H1 (cell line): ENCODE data around the gene BUD13. TPM values are rescaled to one million over a fixed set of nuclear protein-coding genes. Genes with fewer than 3 reads are reported as not detected.

Experiments used
- CTCF ChIA-PET: fragments of 300-600 bp; sonication (Branson Sonifier 250); formaldehyde crosslinking; loops from one replicate; lab custom pipeline; 2021; ENCODE audit not compliant: partially characterized antibody; lab: Charles Lee
- POLR2A ChIA-PET: fragments of 300-600 bp; sonication (Branson Sonifier 250); formaldehyde crosslinking; loops from one replicate; lab custom pipeline; 2021; ENCODE audit warnings: inconsistent platforms; ENCODE audit not compliant: partially characterized antibody; lab: Charles Lee
- DNase-seq, 2 experiments: peaks; one replicate each; pipeline versions ENCODE4 v3.0.0 to v3.0.0-alpha.2; 2010 to 2022; ENCODE audit warnings: low spot score in 2 of 2, low read depth in 1 of 2, mixed read lengths in 1 of 2
- FAIRE-seq: peaks from 2 replicates; lab custom pipeline; 2011; peaks lifted over from hg19 to GRCh38; lab: Jason Lieb, UNC
- H2AFZ ChIP-seq: 2 replicates; pipeline ENCODE4 v1.8.1; 2012; ENCODE audit warnings: low read length, inconsistent platforms
- H2AK5ac ChIP-seq: 2 replicates; pipeline ENCODE4 v1.6.1; 2013; ENCODE audit warnings: low read depth, low read length
- H2BK120ac ChIP-seq: replicated peaks from 2 replicates; pipeline ENCODE3; 2013; ENCODE audit warnings: low read depth, low read length, inconsistent platforms
- H2BK12ac ChIP-seq: 2 replicates; pipeline ENCODE4 v1.6.1; 2013; ENCODE audit warnings: low read depth, low read length
- H2BK15ac ChIP-seq: 2 replicates; pipeline ENCODE4 v1.6.1; 2013; ENCODE audit warnings: low read length
- H2BK20ac ChIP-seq: 2 replicates; pipeline ENCODE4 v1.6.1; 2013; ENCODE audit warnings: low read length
- H2BK5ac ChIP-seq: 2 replicates; pipeline ENCODE4 v1.6.1; 2013; ENCODE audit warnings: low read depth, low read length
- H3K14ac ChIP-seq: 2 replicates; pipeline ENCODE4 v1.6.1; 2013; ENCODE audit warnings: inconsistent platforms; ENCODE audit not compliant: insufficient read length
- H3K18ac ChIP-seq: 2 replicates; pipeline ENCODE4 v1.6.1; 2013; ENCODE audit warnings: low read length; ENCODE audit errors: extremely low read depth
- H3K23ac ChIP-seq: 2 replicates; pipeline ENCODE4 v1.6.1; 2013; ENCODE audit warnings: inconsistent platforms; ENCODE audit not compliant: insufficient read length
- H3K23me2 ChIP-seq: 2 replicates; pipeline ENCODE4 v1.6.1; 2013; ENCODE audit warnings: low read depth, low read length
- H3K27ac ChIP-seq: 2 replicates; pipeline ENCODE4 v1.6.1; 2011; ENCODE audit warnings: low read depth, low read length, inconsistent platforms
- H3K27me3 ChIP-seq, 4 experiments: replicated peaks in 1 of 4; 1 replicate in 1 of 4; 2 replicates in 3 of 4; pipeline versions ENCODE4 v1.6.1 to v1.8.1; 2011 to 2013; ENCODE audit warnings: low read length in 3 of 4, mild to moderate bottlenecking in 3 of 4, inconsistent platforms in 2 of 4, mixed read lengths in 2 of 4, moderate library complexity in 1 of 4; ENCODE audit not compliant: control insufficient read depth in 3 of 4, insufficient read depth in 3 of 4; ENCODE audit errors: extremely low read depth in 1 of 4
- H3K36me3 ChIP-seq, 4 experiments: 2 replicates each; pipeline versions ENCODE4 v1.6.1 to v1.8.1; 2011 to 2013; ENCODE audit warnings: mild to moderate bottlenecking in 4 of 4, low read length in 3 of 4, moderate library complexity in 2 of 4, control low read depth in 1 of 4, inconsistent platforms in 1 of 4; ENCODE audit not compliant: insufficient read depth in 4 of 4, control insufficient read depth in 2 of 4
- H3K4ac ChIP-seq: replicated peaks from 2 replicates; pipeline ENCODE3; 2013; ENCODE audit warnings: low read length, low read depth, mixed read lengths, inconsistent platforms; ENCODE audit not compliant: insufficient read length
- H3K4me1 ChIP-seq, 4 experiments: replicated peaks in 1 of 4; 1 replicate in 1 of 4; 2 replicates in 3 of 4; pipeline versions ENCODE4 v1.6.1 to v1.8.1; 2011 to 2013; ENCODE audit warnings: low read length in 3 of 4, inconsistent platforms in 2 of 4, mixed read lengths in 1 of 4; ENCODE audit not compliant: insufficient read depth in 4 of 4, control insufficient read depth in 3 of 4
- H3K4me2 ChIP-seq, 2 experiments: 2 replicates each; pipeline versions ENCODE4 v1.6.1 to v1.8.1; 2011 to 2013; ENCODE audit warnings: low read depth in 2 of 2, low read length in 2 of 2, control low read depth in 1 of 2, inconsistent platforms in 1 of 2, mild to moderate bottlenecking in 1 of 2; ENCODE audit not compliant: insufficient read depth in 1 of 2
- H3K4me3 ChIP-seq, 4 experiments: fragments of 200-600, 300-600 bp in 1 of 4; sonication (generic), shearing (Covaris generic), sonication (Bioruptor Twin) in 1 of 4; 2 replicates each; pipeline versions ENCODE4 v1.5.1 to v1.8.1; 2011 to 2016; ENCODE audit warnings: low read length in 4 of 4, low read depth in 3 of 4, control low read depth in 2 of 4, inconsistent platforms in 2 of 4, mild to moderate bottlenecking in 2 of 4, mixed read lengths in 1 of 4, moderate library complexity in 1 of 4; ENCODE audit not compliant: insufficient read depth in 2 of 4; ENCODE audit errors: extremely low read depth in 1 of 4
- H3K56ac ChIP-seq: replicated peaks from 2 replicates; pipeline ENCODE3; 2013; ENCODE audit warnings: low read depth, mild to moderate bottlenecking, mixed read lengths, low read length, inconsistent platforms; ENCODE audit not compliant: insufficient read length
- H3K79me1 ChIP-seq: 2 replicates; pipeline ENCODE4 v1.6.1; 2013; ENCODE audit warnings: low read depth, low read length, control low read depth
- H3K79me2 ChIP-seq, 2 experiments: 2 replicates each; pipeline versions ENCODE4 v1.6.1 to v1.8.1; 2012 to 2013; ENCODE audit warnings: low read length in 2 of 2, mild to moderate bottlenecking in 2 of 2, inconsistent platforms in 1 of 2; ENCODE audit not compliant: insufficient read depth in 2 of 2, control insufficient read depth in 1 of 2
- H3K9ac ChIP-seq, 4 experiments: replicated peaks in 1 of 4; 1 replicate in 1 of 4; 2 replicates in 3 of 4; pipeline versions ENCODE4 v1.6.1 to v1.8.1; 2011 to 2013; ENCODE audit warnings: low read depth in 3 of 4, low read length in 3 of 4, control low read depth in 2 of 4, mild to moderate bottlenecking in 2 of 4, moderate library complexity in 2 of 4, inconsistent platforms in 1 of 4; ENCODE audit errors: extremely low read depth in 1 of 4
- H3K9me3 ChIP-seq, 2 experiments: 2 replicates each; pipeline versions ENCODE4 v1.6.1 to v1.8.1; 2012 to 2013; ENCODE audit warnings: mild to moderate bottlenecking in 2 of 2, moderate library complexity in 2 of 2, control low read depth in 1 of 2, inconsistent platforms in 1 of 2, low read depth in 1 of 2, low read length in 1 of 2, mixed read lengths in 1 of 2; ENCODE audit not compliant: insufficient read depth in 2 of 2
- H4K20me1 ChIP-seq, 2 experiments: replicated peaks in 1 of 2; 2 replicates each; pipeline versions ENCODE3 to v1.8.1; 2011 to 2013; ENCODE audit warnings: inconsistent platforms in 2 of 2, low read length in 2 of 2, mild to moderate bottlenecking in 1 of 2; ENCODE audit not compliant: insufficient read depth in 2 of 2, control insufficient read depth in 1 of 2
- H4K5ac ChIP-seq: 2 replicates; pipeline ENCODE4 v1.6.1; 2013; ENCODE audit warnings: low read length, low read depth, mixed read lengths, inconsistent platforms; ENCODE audit not compliant: insufficient read length
- H4K8ac ChIP-seq: 2 replicates; pipeline ENCODE4 v1.8.0; 2013; ENCODE audit warnings: mild to moderate bottlenecking, moderate library complexity, low read length, inconsistent platforms; ENCODE audit not compliant: insufficient read depth; ENCODE audit errors: extremely low read depth
- H4K91ac ChIP-seq: replicated peaks from 2 replicates; pipeline ENCODE3; 2013; ENCODE audit warnings: low read length, mixed read lengths, inconsistent platforms; ENCODE audit not compliant: insufficient read length
- BRCA1 ChIP-seq: IDR thresholded peaks from 2 replicates; pipeline ENCODE4 v1.6.1; 2012; ENCODE audit warnings: low read depth, low read length, improper control_type of control experiment
- CEBPB ChIP-seq: IDR thresholded peaks from 2 replicates; pipeline ENCODE4 v1.6.1; 2012; ENCODE audit warnings: low read depth, low read length
- CTBP2 ChIP-seq: IDR thresholded peaks from 2 replicates; pipeline ENCODE4 v1.7.0; 2011; ENCODE audit warnings: borderline replicate concordance, mild to moderate bottlenecking, moderate library complexity, mixed read lengths, low read length; ENCODE audit not compliant: insufficient read depth, insufficient read length
- FOSL1 ChIP-seq: IDR thresholded peaks from 2 replicates; pipeline ENCODE4 v1.6.1; 2011; ENCODE audit warnings: mild to moderate bottlenecking, low read depth, low read length, moderate library complexity; ENCODE audit not compliant: insufficient read depth
- GTF2F1 ChIP-seq: IDR thresholded peaks from 2 replicates; pipeline ENCODE4 v1.6.1; 2012; ENCODE audit warnings: low read depth, low read length, improper control_type of control experiment, borderline replicate concordance
- KDM1A ChIP-seq: fragments of 200-600, 300-600 bp; sonication (generic); IDR thresholded peaks from 2 replicates; pipeline ENCODE4 v1.7.1; 2016; ENCODE audit warnings: mild to moderate bottlenecking, low read length, borderline replicate concordance
- KDM4A ChIP-seq: IDR thresholded peaks from one replicate; pipeline ENCODE4 v1.7.1; 2012; ENCODE audit warnings: low read depth, mild to moderate bottlenecking, moderate library complexity, low read length, inconsistent platforms; ENCODE audit not compliant: severe bottlenecking
- KDM5A ChIP-seq: fragments of 200-600 bp; IDR thresholded peaks from 2 replicates; pipeline ENCODE4 v1.7.1; 2012; ENCODE audit warnings: mild to moderate bottlenecking, low read length, inconsistent platforms, mixed read lengths
- NANOG ChIP-seq: IDR thresholded peaks from 2 replicates; pipeline ENCODE4 v1.6.1; 2011; ENCODE audit warnings: low read length, low read depth, mild to moderate bottlenecking, inconsistent platforms; ENCODE audit not compliant: insufficient read depth, poor library complexity, severe bottlenecking
- RNF2 ChIP-seq: fragments of 200-900, 300-1000 bp; sonication (generic); IDR thresholded peaks from 2 replicates; pipeline ENCODE4 v1.7.1; 2016; ENCODE audit warnings: borderline replicate concordance, low read depth, mild to moderate bottlenecking, antibody characterized with exemption, low read length; ENCODE audit not compliant: poor library complexity, severe bottlenecking; ENCODE audit errors: missing control alignments
- ZNF274 ChIP-seq: IDR thresholded peaks from 2 replicates; pipeline ENCODE4 v1.7.0; 2012; ENCODE audit warnings: low read length, borderline replicate concordance; ENCODE audit errors: extremely low read depth
- WGBS, 2 experiments: shearing (Covaris generic) in 1 of 2; methylation state at CpG; one replicate each; pipeline versions ENCODE4 v1.1.6 to v1.1.7; 2013 to 2015; ENCODE audit warnings: low lambda C conversion rate in 2 of 2, mixed read lengths in 2 of 2, inconsistent platforms in 1 of 2, low coverage in 1 of 2, missing lambda C conversion rate in 1 of 2; ENCODE audit not compliant: insufficient replicate concordance in 2 of 2, insufficient coverage in 1 of 2, insufficient read length in 1 of 2; ENCODE audit errors: extremely low coverage in 1 of 2, missing lambda C conversion rate in 1 of 2; 5-methylcytosine and 5-hydroxymethylcytosine counted together
- polyA plus RNA-seq, 7 experiments: library from polyadenylated mRNA; depleted of rRNA in 3 of 7; stranded (reverse) in 5 of 7; unstranded in 2 of 7; fragments of >200 nt in 5 of 7; fragments of 200-250 nt in 2 of 7; gene quantifications; 1 replicate in 5 of 7; 2 replicates in 1 of 7; 4 replicates in 1 of 7; pipeline versions ENCODE4 v1.2.1 to v1.2.3, GENCODE V29; 2011 to 2013; ENCODE audit warnings: missing spikeins in 2 of 7, mixed read lengths in 2 of 7
- total RNA-seq: library from RNA; stranded (reverse); fragmentation: NEBNext Ultra II Directional; extraction: Animal tissue kit (Norgen Biotek cat#: 25700); gene quantifications from 2 replicates; pipeline ENCODE4 v1.2.1, GENCODE V29; 2021

Gene BUD13
- total and polyA plus RNA-seq, 2 of the 8 experiments (the other 6 are each of a cell fraction or from before 2014, with no cell fraction given) = 24.8 to 27.2 TPM

DNA sequence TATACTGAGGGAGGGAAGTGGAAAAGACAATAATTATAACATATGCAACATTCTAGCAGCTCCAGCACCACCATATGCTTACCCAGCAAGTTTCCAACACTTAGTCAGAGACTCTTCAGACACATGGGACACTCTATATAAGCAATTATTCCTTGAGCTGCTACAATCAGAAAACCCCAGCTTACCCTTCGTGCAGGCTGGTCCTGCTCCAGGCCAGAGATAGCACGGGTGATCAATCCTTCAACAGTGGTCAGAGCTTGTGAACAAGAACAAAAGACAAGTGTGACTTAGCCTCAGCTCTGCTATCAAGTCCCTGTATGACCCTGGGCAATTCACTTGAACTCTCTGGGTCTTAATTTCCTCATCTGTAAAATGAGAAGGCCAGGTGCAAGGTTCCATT lies 13.5 kb upstream of the BUD13 start:
- Histone ChIP-seq H3K23ac (no peak overlapping the region), H2BK5ac (no peak overlapping the region), H4K8ac (no peak overlapping the region), H3K4ac (no peak overlapping the region), H3K36me3 (peaks cover 34 to 52% (median 41%) of the 10 kb centered on the region in 4 experiments), H2BK20ac (no peak overlapping the region), H3K79me1 (peaks cover 5% of the 10 kb centered on the region; the same call in 1 of the 2 replicates), H2AK5ac (no peak overlapping the region), H3K23me2 (peaks cover 11% of the 10 kb centered on the region), H3K14ac (no peak overlapping the region), H3K79me2 (peaks cover 0 to 15% of the 10 kb centered on the region in 2 experiments; a peak in 2 of 4 replicates), H3K27me3 (peaks cover 0 to 11% (median 3%) of the 10 kb centered on the region in 4 experiments; a peak in 4 of 7 replicates), H3K9me3 (no peaks in the 10 kb centered on the region), H2BK12ac (no peak overlapping the region), H2AFZ (no peak overlapping the region), H2BK120ac (no peak overlapping the region), H3K4me1 (peaks cover 2 to 9% (median 3%) of the 10 kb centered on the region in 4 experiments), H3K27ac (no peak overlapping the region), H4K91ac (no peak overlapping the region), H3K4me2 (peak overlapping the region in 1 of 2 experiments; percentile 94; a peak in 1 of 4 replicates), H4K20me1 (no peaks in the 10 kb centered on the region), H4K5ac (no peak overlapping the region), H2BK15ac (no peak overlapping the region), H3K9ac (no peak overlapping the region), H3K18ac (no peak overlapping the region), H3K4me3 (no peak overlapping the region), H3K56ac (no peak overlapping the region)
- POLR2A ChIA-PET = interaction anchor here (1.0 to 6.0 kb wide), 5 partner anchors 10 to 445 kb away, joined by 3 to 29 read pairs (median 4); partner anchors contain the start of genes APOA1, BUD13 and PCSK7
- 85% methylated on average over 2 of the region's 2 CpGs; no CpG with 5 or more reads in 1 of the 2 experiments for WGBS, 2 experiments
- TF ChIP-seq BRCA1 = no peak
- TF ChIP-seq CTBP2 = no peak
- TF ChIP-seq ZNF274 = no peak
- TF ChIP-seq GTF2F1 = no peak
- TF ChIP-seq NANOG = no peak
- no peak for TF ChIP-seq RNF2
- no peak for TF ChIP-seq CEBPB
- no peak for TF ChIP-seq KDM4A
- TF ChIP-seq KDM5A = no peak
- TF ChIP-seq FOSL1 = no peak
- no peak for TF ChIP-seq KDM1A
- DNase-seq (no peak), FAIRE-seq (no peak)
- CTCF ChIA-PET = interaction anchor here (0.6 to 12.1 kb wide), 7 partner anchors 9 to 1035 kb away, joined by 3 to 237 read pairs (median 4); partner anchors contain the start of genes APOA1 and APOC3
